HepG2 (cell line): ENCODE measurements around the gene TXNDC12. TPM values are rescaled to one million over a fixed set of nuclear protein-coding genes. Genes with fewer than 3 reads are reported as not detected.
A peak's percentile ranks its signal among the peaks of the same experiment; 100 is the strongest.

Experiments
- AFF4 ChIP-seq: sonication (generic); formaldehyde crosslinking; IDR thresholded peaks from 2 replicates; pipeline ENCODE4 v1.4.0; 2020; ENCODE audit warnings: missing genetic modification reagents
- GLMP ChIP-seq: sonication (generic); formaldehyde crosslinking; IDR thresholded peaks from 2 replicates; pipeline ENCODE4 v1.9.0; 2021; ENCODE audit warnings: missing genetic modification reagents, mild to moderate bottlenecking, borderline replicate concordance
- ISX ChIP-seq: sonication (generic); formaldehyde crosslinking; conservative IDR thresholded peaks from 2 replicates; pipeline ENCODE4 v1.5.0; 2020; ENCODE audit warnings: missing genetic modification reagents
- MBD4 ChIP-seq: IDR thresholded peaks from 2 replicates; pipeline ENCODE4 v1.6.1; 2012; ENCODE audit warnings: low read length, inconsistent platforms, borderline replicate concordance
- MTF2 ChIP-seq: sonication (generic); formaldehyde crosslinking; IDR thresholded peaks from 2 replicates; pipeline ENCODE4 v1.5.0; 2020; ENCODE audit warnings: missing genetic modification reagents, borderline replicate concordance
- NFATC3 ChIP-seq: sonication (generic); formaldehyde crosslinking; IDR thresholded peaks from 2 replicates; pipeline ENCODE4 v1.5.1; 2020; ENCODE audit warnings: mild to moderate bottlenecking, missing genetic modification reagents
- NFRKB ChIP-seq: fragments of 450-650 bp; IDR thresholded peaks from 2 replicates; pipeline ENCODE4 v1.6.1; 2017
- RELA ChIP-seq: sonication (generic); formaldehyde crosslinking; IDR thresholded peaks from 2 replicates; pipeline ENCODE4 v1.4.0; 2020; ENCODE audit warnings: missing genetic modification reagents
- SALL1 ChIP-seq: sonication (generic); formaldehyde crosslinking; IDR thresholded peaks from 2 replicates; pipeline ENCODE4 v1.8.0; 2022; ENCODE audit warnings: mild to moderate bottlenecking, missing genetic modification reagents
- ZBTB46 ChIP-seq: sonication (generic); formaldehyde crosslinking; IDR thresholded peaks from 2 replicates; pipeline ENCODE4 v1.4.0; 2020; ENCODE audit warnings: mild to moderate bottlenecking, missing genetic modification reagents, borderline replicate concordance
- ZFP1 ChIP-seq: IDR thresholded peaks from 2 replicates; pipeline ENCODE4 v1.6.1; 2016
- ZNF407 ChIP-seq: sonication (generic); formaldehyde crosslinking; IDR thresholded peaks from one replicate; pipeline ENCODE4 v1.5.1; 2020; ENCODE audit warnings: mild to moderate bottlenecking, missing genetic modification reagents; ENCODE audit errors: not compliant biosample characterization
- ZNF543 ChIP-seq: sonication (generic); formaldehyde crosslinking; IDR thresholded peaks from 2 replicates; pipeline ENCODE4 v1.4.0; 2020; ENCODE audit warnings: mild to moderate bottlenecking, missing genetic modification reagents
- ZNF616 ChIP-seq: sonication (generic); formaldehyde crosslinking; IDR thresholded peaks from 2 replicates; pipeline ENCODE4 v1.5.0; 2020; ENCODE audit warnings: low read depth, mild to moderate bottlenecking, missing genetic modification reagents
- polyA plus RNA-seq, 8 experiments: library from polyadenylated mRNA; depleted of rRNA in 3 of 8; stranded (reverse) in 7 of 8; unstranded in 1 of 8; fragments of >200 nt; fragmentation: Illumina TruSeq in 4 of 8; extraction: Trizol in 4 of 8; gene quantifications; 2 replicates each; pipeline versions ENCODE4 v1.2.1 to v1.2.3, GENCODE V29; 2011 to 2016; ENCODE audit warnings: low read depth in 4 of 8, missing spikeins in 1 of 8, mixed read lengths in 1 of 8; ENCODE audit not compliant: insufficient read depth in 1 of 8
- total RNA-seq, 5 experiments: library from RNA; depleted of rRNA; stranded (reverse); fragments of >200 nt; fragmentation: Illumina TruSeq; extraction: Trizol; gene quantifications; 2 replicates each; pipeline ENCODE4 v1.2.3, GENCODE V29; 2016; ENCODE audit warnings: low read depth in 1 of 5

Gene TXNDC12
- total and polyA plus RNA-seq, 2 of the 13 experiments (the other 11 are each of a cell fraction or from before 2014, with no cell fraction given) = 65.6 to 67.2 TPM

- TF ChIP-seq ZNF407 (CRISPR knock-in tag) = peak; percentile 51
- TF ChIP-seq SALL1 (CRISPR knock-in tag) = peak; percentile 78
- TF ChIP-seq AFF4 (CRISPR knock-in tag) = no peak
- TF ChIP-seq MBD4 = no peak
- TF ChIP-seq ISX (CRISPR knock-in tag) = no peak
- TF ChIP-seq ZNF543 (CRISPR knock-in tag) = 0 out of 2 replicates have a peak, but pooled peaks have one; percentile 45
- TF ChIP-seq ZNF616 = 0 out of 2 replicates have a peak, but pooled peaks have one; percentile 57
- TF ChIP-seq RELA (CRISPR knock-in tag) = no peak
- TF ChIP-seq NFRKB = no peak
- TF ChIP-seq ZBTB46 (CRISPR knock-in tag) = no peak
- no peak for TF ChIP-seq ZFP1
- no peak for TF ChIP-seq NFATC3 (CRISPR knock-in tag)
- TF ChIP-seq GLMP = no peak
- TF ChIP-seq MTF2 (CRISPR knock-in tag) = no peak
Measured at GRCh38 chr1:52055066-52055865, at the start of gene TXNDC12 (continued).
